Hepatocyte (in vitro differentiated cells): ENCODE data around the gene PSMB10. TPM values are rescaled to one million over a fixed set of nuclear protein-coding genes. Genes with fewer than 3 reads are reported as not detected.
"Not testable (repeated sequence)": the region's sequence is repeated elsewhere in the genome, so short reads cannot be mapped to it uniquely, and the experiment has no call there.

Source experiments
- DNase-seq: peaks from one replicate; pipeline ENCODE4 v3.0.0-alpha.2; 2016; ENCODE audit warnings: low spot score
- H2AFZ ChIP-seq: fragments of 200-600 bp; sonication (generic); 2 replicates; pipeline ENCODE4 v1.6.0; 2016; ENCODE audit warnings: antibody characterized with exemption, mild to moderate bottlenecking
- H3K27ac ChIP-seq: fragments of 200-600 bp; sonication (generic); 2 replicates; pipeline ENCODE4 v1.5.1; 2016; ENCODE audit warnings: mild to moderate bottlenecking
- H3K27me3 ChIP-seq: fragments of 200-600 bp; sonication (generic); 2 replicates; pipeline ENCODE4 v1.6.1; 2016
- H3K36me3 ChIP-seq: fragments of 200-600 bp; sonication (generic); replicated peaks from 2 replicates; pipeline ENCODE4 v1.5.1; 2016; ENCODE audit warnings: low read depth; ENCODE audit not compliant: insufficient read depth
- H3K4me1 ChIP-seq: fragments of 200-600 bp; sonication (generic); 2 replicates; pipeline ENCODE4 v1.5.1; 2016; ENCODE audit warnings: mild to moderate bottlenecking, moderate library complexity; ENCODE audit not compliant: insufficient read depth
- H3K4me2 ChIP-seq: fragments of 200-600 bp; sonication (generic); 2 replicates; pipeline ENCODE4 v1.6.0; 2016
- H3K4me3 ChIP-seq: fragments of 200-600 bp; sonication (generic); 2 replicates; pipeline ENCODE4 v1.5.1; 2016; ENCODE audit warnings: mild to moderate bottlenecking
- H3K79me2 ChIP-seq: fragments of 200-600 bp; sonication (generic); 2 replicates; pipeline ENCODE4 v1.6.0; 2017; ENCODE audit warnings: mild to moderate bottlenecking
- H3K9me2 ChIP-seq: fragments of 200-600 bp; sonication (generic); replicated peaks from 2 replicates; pipeline ENCODE4 v1.6.0; 2017; ENCODE audit warnings: mild to moderate bottlenecking; ENCODE audit not compliant: insufficient read depth
- H3K9me3 ChIP-seq: fragments of 200-600 bp; sonication (generic); 2 replicates; pipeline ENCODE4 v1.5.1; 2016; ENCODE audit warnings: low read depth, mild to moderate bottlenecking
- H4K20me1 ChIP-seq: fragments of 200-600 bp; sonication (generic); 2 replicates; pipeline ENCODE4 v1.6.0; 2016; ENCODE audit warnings: mild to moderate bottlenecking; ENCODE audit not compliant: insufficient read depth, poor library complexity, severe bottlenecking
- CTCF ChIP-seq: fragments of 200-600 bp; sonication (generic); IDR thresholded peaks from 2 replicates; pipeline ENCODE4 v1.5.1; 2016; ENCODE audit warnings: antibody characterized with exemption, mild to moderate bottlenecking; ENCODE audit not compliant: poor library complexity
- EZH2 ChIP-seq: fragments of 200-600 bp; sonication (generic); IDR thresholded peaks from 2 replicates; pipeline ENCODE4 v1.6.1; 2016; ENCODE audit warnings: antibody characterized with exemption, mild to moderate bottlenecking, borderline replicate concordance
- EZH2phosphoT487 ChIP-seq: fragments of 200-600 bp; sonication (generic); IDR thresholded peaks from one replicate; pipeline ENCODE4 v1.6.1; 2018; ENCODE audit warnings: antibody characterized with exemption, mild to moderate bottlenecking, low read depth, moderate library complexity; ENCODE audit not compliant: unreplicated experiment, severe bottlenecking
- WGBS: methylation state at CpG from one replicate; pipeline ENCODE4 v1.1.6; 2016; ENCODE audit warnings: low lambda C conversion rate; ENCODE audit errors: missing lambda C conversion rate; 5-methylcytosine and 5-hydroxymethylcytosine counted together
- polyA plus RNA-seq: library from polyadenylated mRNA; unstranded; fragments of >200 nt; fragmentation: Nextera tagmentation; extraction: Ambion mirVana; gene quantifications from 2 replicates; pipeline ENCODE4 v1.2.1, GENCODE V29; 2016
- total RNA-seq: library from RNA; depleted of rRNA; stranded (reverse); fragments of >200 nt; gene quantifications from 2 replicates; pipeline ENCODE4 v1.2.3, GENCODE V29; 2014

Gene PSMB10
- total and polyA plus RNA-seq, 2 experiments from 2014 or later: 13.7 to 48.7 TPM

- H4K20me1 ChIP-seq: peaks cover 29% of the 10 kb centered on the region
- peak overlapping the region; percentile 55 for H3K27ac ChIP-seq
- H3K4me1 ChIP-seq: peaks cover 4% of the 10 kb centered on the region
- no peak overlapping the region for H2AFZ ChIP-seq
- no peaks in the 10 kb centered on the region for H3K27me3 ChIP-seq
- no peaks in the 10 kb centered on the region for H3K36me3 ChIP-seq
- H3K79me2 ChIP-seq: peaks cover 56% of the 10 kb centered on the region
- no peak overlapping the region for H3K4me3 ChIP-seq
- H3K4me2 ChIP-seq: no peak overlapping the region
- 93% methylated on average over 6 of the region's 6 CpGs for WGBS
- TF ChIP-seq EZH2 (no peak), CTCF (no peak), EZH2phosphoT487 (no peak)
- H3K9me3 ChIP-seq: no peaks in the 10 kb centered on the region
- H3K9me2 ChIP-seq: no peaks in the 10 kb centered on the region
- no peak for DNase-seq
These were observed 19.4 kb downstream of the PSMB10 start for GRCh38 chr16:67917140-67917851.

- Histone ChIP-seq H3K4me3 (no peak overlapping the region), H3K4me2 (no peak overlapping the region), H3K4me1 (peaks cover 4% of the 10 kb centered on the region), H3K9me3 (no peaks in the 10 kb centered on the region), H4K20me1 (peaks cover 22% of the 10 kb centered on the region), H2AFZ (no peak overlapping the region), H3K36me3 (no peaks in the 10 kb centered on the region), H3K27ac (no peak overlapping the region), H3K79me2 (peaks cover 62% of the 10 kb centered on the region), H3K27me3 (no peaks in the 10 kb centered on the region), H3K9me2 (no peaks in the 10 kb centered on the region)
- peak; percentile 53 for DNase-seq
- TF ChIP-seq EZH2phosphoT487 (no peak), CTCF (no peak), EZH2 (no peak)
- 86% methylated on average over 7 of the region's 7 CpGs for WGBS
These were observed 20.6 kb downstream of the PSMB10 start for GRCh38 chr16:67915831-67916723.

- Histone ChIP-seq H4K20me1 (peaks cover 21% of the 10 kb centered on the region), H3K79me2 (peaks cover 64% of the 10 kb centered on the region)
- not testable (repeated sequence) for H2AFZ ChIP-seq, H3K9me3 ChIP-seq, H3K4me3 ChIP-seq, DNase-seq, H3K27me3 ChIP-seq, H3K36me3 ChIP-seq, H3K9me2 ChIP-seq, H3K27ac ChIP-seq, H3K4me2 ChIP-seq, H3K4me1 ChIP-seq
- WGBS: 78% methylated on average over 2 of the region's 2 CpGs
These were observed 21.2 kb downstream of the PSMB10 start for GRCh38 chr16:67915496-67915769.

- Histone ChIP-seq H3K9me3 (no peaks in the 10 kb centered on the region), H3K36me3 (no peaks in the 10 kb centered on the region), H3K79me2 (peaks cover 59% of the 10 kb centered on the region), H3K4me2 (no peak overlapping the region), H4K20me1 (peaks cover 21% of the 10 kb centered on the region), H3K4me3 (no peak overlapping the region), H2AFZ (no peak overlapping the region), H3K27ac (no peak overlapping the region), H3K27me3 (no peaks in the 10 kb centered on the region), H3K9me2 (no peaks in the 10 kb centered on the region), H3K4me1 (peaks cover 4% of the 10 kb centered on the region)
- TF ChIP-seq EZH2phosphoT487: no peak
- no peak for TF ChIP-seq EZH2
- no peak for TF ChIP-seq CTCF
- no peak for DNase-seq
- 68% methylated on average over 7 of the region's 7 CpGs for WGBS
These were observed 21.7 kb downstream of the PSMB10 start for GRCh38 chr16:67914758-67915495.
